Neural progenitor cell (in vitro differentiated cells): Measurements from ENCODE around the gene SFI1.

Source experiments
- EZH2 ChIP-seq: fragments of 200-600 bp; sonication (generic); IDR thresholded peaks from 2 replicates; pipeline ENCODE4 v1.6.1; 2017; ENCODE audit warnings: antibody characterized with exemption, mild to moderate bottlenecking, moderate library complexity
- TF ChIP-seq, protein P1 (sequence below): fragments of 200-600 bp; sonication (generic); IDR thresholded peaks from 2 replicates; pipeline ENCODE4 v1.5.1; 2017; ENCODE audit warnings: antibody characterized with exemption, mild to moderate bottlenecking

DNA sequence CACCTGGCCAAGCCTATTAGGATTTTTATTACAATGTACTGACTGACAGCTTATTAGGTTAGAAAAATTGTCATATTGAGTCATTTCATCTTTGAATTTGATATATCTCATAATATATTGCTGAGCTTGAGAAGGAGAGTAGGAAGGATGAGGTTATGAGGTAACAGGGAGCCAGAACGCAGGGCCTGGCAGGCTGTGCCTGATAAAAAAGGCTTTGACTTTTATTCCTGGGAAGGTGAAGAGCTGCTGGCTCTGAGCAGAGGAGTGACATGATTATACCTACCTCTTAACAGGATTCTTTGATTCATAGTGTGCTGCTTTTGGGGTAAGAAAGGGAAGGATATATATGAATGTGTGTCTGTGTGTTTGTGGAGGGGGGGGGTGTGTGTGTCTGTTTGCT lies 70.9 kb downstream of the SFI1 start:
- TF ChIP-seq, protein P1, sequence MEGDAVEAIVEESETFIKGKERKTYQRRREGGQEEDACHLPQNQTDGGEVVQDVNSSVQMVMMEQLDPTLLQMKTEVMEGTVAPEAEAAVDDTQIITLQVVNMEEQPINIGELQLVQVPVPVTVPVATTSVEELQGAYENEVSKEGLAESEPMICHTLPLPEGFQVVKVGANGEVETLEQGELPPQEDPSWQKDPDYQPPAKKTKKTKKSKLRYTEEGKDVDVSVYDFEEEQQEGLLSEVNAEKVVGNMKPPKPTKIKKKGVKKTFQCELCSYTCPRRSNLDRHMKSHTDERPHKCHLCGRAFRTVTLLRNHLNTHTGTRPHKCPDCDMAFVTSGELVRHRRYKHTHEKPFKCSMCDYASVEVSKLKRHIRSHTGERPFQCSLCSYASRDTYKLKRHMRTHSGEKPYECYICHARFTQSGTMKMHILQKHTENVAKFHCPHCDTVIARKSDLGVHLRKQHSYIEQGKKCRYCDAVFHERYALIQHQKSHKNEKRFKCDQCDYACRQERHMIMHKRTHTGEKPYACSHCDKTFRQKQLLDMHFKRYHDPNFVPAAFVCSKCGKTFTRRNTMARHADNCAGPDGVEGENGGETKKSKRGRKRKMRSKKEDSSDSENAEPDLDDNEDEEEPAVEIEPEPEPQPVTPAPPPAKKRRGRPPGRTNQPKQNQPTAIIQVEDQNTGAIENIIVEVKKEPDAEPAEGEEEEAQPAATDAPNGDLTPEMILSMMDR = no peak
- TF ChIP-seq EZH2 = no peak
